IMR-90 (cell line): Measurements from ENCODE around the gene LYRM4. TPM values are rescaled to one million over a fixed set of nuclear protein-coding genes. Genes with fewer than 3 reads are reported as not detected.

Experiments used
- ATAC-seq: fragments of 200-7000 bp; cut with Tn5 transposase; 2 replicates; pipeline ENCODE4 v1.9.1; 2020; ENCODE audit warnings: low read depth, mild to moderate bottlenecking, moderate library complexity
- BruUV-seq: library from RNA; stranded (reverse); fragments of 400-500 nt; replicated peaks from 2 replicates; lab custom pipeline; 2021; lab: Mats Ljungman, UMichigan
- CTCF ChIA-PET: fragments of 300-600 bp; formaldehyde crosslinking; extraction: SDS; loops from one replicate; lab custom pipeline; 2021; ENCODE audit warnings: antibody characterized with exemption; lab: Yijun Ruan, JAX
- POLR2A ChIA-PET: fragments of 300-600 bp; sonication (Branson Sonifier 250); formaldehyde crosslinking; loops from one replicate; lab custom pipeline; 2022; ENCODE audit warnings: antibody characterized with exemption; ENCODE audit not compliant: unreplicated experiment; lab: Charles Lee
- DNase-seq: peaks from one replicate; pipeline ENCODE4 v3.0.0; 2013
- H2AFZ ChIP-seq: replicated peaks from 2 replicates; pipeline ENCODE3; 2013; ENCODE audit warnings: low read length, mild to moderate bottlenecking; ENCODE audit not compliant: poor library complexity
- H2AK5ac ChIP-seq: 2 replicates; pipeline ENCODE4 v1.6.1; 2013; ENCODE audit warnings: low read depth, low read length, inconsistent platforms
- H2AK9ac ChIP-seq: replicated peaks from 2 replicates; pipeline ENCODE3; 2013; ENCODE audit warnings: mild to moderate bottlenecking, low read depth, low read length, moderate library complexity; ENCODE audit not compliant: poor library complexity
- H2BK120ac ChIP-seq: 2 replicates; pipeline ENCODE4 v1.6.1; 2013; ENCODE audit warnings: low read depth, low read length, inconsistent platforms
- H2BK15ac ChIP-seq: 3 replicates; pipeline ENCODE4 v1.6.1; 2013; ENCODE audit warnings: low read depth, low read length, inconsistent platforms
- H2BK20ac ChIP-seq: 2 replicates; pipeline ENCODE4 v1.6.1; 2013; ENCODE audit warnings: low read depth, mild to moderate bottlenecking, inconsistent platforms, low read length, moderate library complexity
- H2BK5ac ChIP-seq: 2 replicates; pipeline ENCODE4 v1.6.1; 2013; ENCODE audit warnings: mild to moderate bottlenecking, low read depth, low read length, inconsistent platforms; ENCODE audit not compliant: poor library complexity, severe bottlenecking
- H3K14ac ChIP-seq: replicated peaks from 2 replicates; pipeline ENCODE4 v1.6.1; 2013; ENCODE audit warnings: low read depth, low read length, inconsistent platforms
- H3K18ac ChIP-seq: 2 replicates; pipeline ENCODE4 v1.6.1; 2013; ENCODE audit warnings: low read depth, low read length, control low read depth
- H3K23ac ChIP-seq: 2 replicates; pipeline ENCODE4 v1.6.1; 2013; ENCODE audit warnings: low read depth, low read length, inconsistent platforms
- H3K27ac ChIP-seq: 2 replicates; pipeline ENCODE4 v1.5.1; 2013; ENCODE audit warnings: mild to moderate bottlenecking, control low read depth, low read length; ENCODE audit not compliant: insufficient read depth
- H3K27me3 ChIP-seq: 2 replicates; pipeline ENCODE4 v1.6.1; 2013; ENCODE audit warnings: low read length; ENCODE audit not compliant: control insufficient read depth, insufficient read depth
- H3K36me3 ChIP-seq: 2 replicates; pipeline ENCODE4 v1.6.1; 2013; ENCODE audit warnings: low read length, mixed read lengths; ENCODE audit not compliant: control insufficient read depth, insufficient read depth
- H3K4ac ChIP-seq: 2 replicates; pipeline ENCODE4 v1.6.1; 2013; ENCODE audit warnings: low read depth, low read length, inconsistent platforms
- H3K4me1 ChIP-seq: 2 replicates; pipeline ENCODE4 v1.6.1; 2013; ENCODE audit warnings: low read length, mixed read lengths; ENCODE audit not compliant: control insufficient read depth, insufficient read depth
- H3K4me2 ChIP-seq: 2 replicates; pipeline ENCODE4 v1.6.1; 2013; ENCODE audit warnings: low read depth, mild to moderate bottlenecking, control low read depth, low read length, moderate library complexity
- H3K4me3 ChIP-seq: 2 replicates; pipeline ENCODE4 v1.5.1; 2013; ENCODE audit warnings: low read depth, mild to moderate bottlenecking, control low read depth, low read length, moderate library complexity; ENCODE audit not compliant: insufficient read depth
- H3K56ac ChIP-seq: 2 replicates; pipeline ENCODE4 v1.6.1; 2013; ENCODE audit warnings: low read length, inconsistent platforms; ENCODE audit not compliant: insufficient read depth; ENCODE audit errors: extremely low read depth
- H3K79me1 ChIP-seq, 2 experiments: 2 replicates each; pipeline ENCODE4 v1.6.1; 2013; ENCODE audit warnings: low read length in 2 of 2, inconsistent platforms in 1 of 2, low read depth in 1 of 2
- H3K9ac ChIP-seq: 2 replicates; pipeline ENCODE4 v1.6.1; 2013; ENCODE audit warnings: low read depth, low read length, control low read depth
- H3K9me1 ChIP-seq: 2 replicates; pipeline ENCODE4 v1.6.1; 2013; ENCODE audit warnings: low read length, inconsistent platforms; ENCODE audit not compliant: insufficient read depth
- H3K9me3 ChIP-seq: 2 replicates; pipeline ENCODE4 v1.6.1; 2013; ENCODE audit warnings: low read length; ENCODE audit not compliant: control insufficient read depth, insufficient read depth
- H4K20me1 ChIP-seq: 2 replicates; pipeline ENCODE4 v1.6.1; 2013; ENCODE audit warnings: low read length, inconsistent platforms; ENCODE audit not compliant: insufficient read depth
- H4K5ac ChIP-seq: 2 replicates; pipeline ENCODE4 v1.6.1; 2013; ENCODE audit warnings: mild to moderate bottlenecking, low read depth, low read length, control low read depth
- H4K8ac ChIP-seq, 2 experiments: 2 replicates each; pipeline ENCODE4 v1.6.1; 2013; ENCODE audit warnings: low read depth in 2 of 2, low read length in 2 of 2, control low read depth in 1 of 2, inconsistent platforms in 1 of 2
- H4K91ac ChIP-seq: 2 replicates; pipeline ENCODE4 v1.6.1; 2013; ENCODE audit warnings: low read depth, low read length, inconsistent platforms; ENCODE audit not compliant: insufficient read depth
- CHD1 ChIP-seq: IDR thresholded peaks from 2 replicates; pipeline ENCODE4 v1.6.1; 2012; ENCODE audit warnings: low read depth, low read length, improper control_type of control experiment
- ELK1 ChIP-seq: fragments of 150-350 bp; IDR thresholded peaks from 2 replicates; pipeline ENCODE4 v1.6.1; 2016; ENCODE audit warnings: low read depth, mild to moderate bottlenecking, low read length, moderate library complexity, borderline replicate concordance
- MXI1 ChIP-seq: IDR thresholded peaks from 2 replicates; pipeline ENCODE4 v1.6.1; 2012; ENCODE audit warnings: low read depth, mild to moderate bottlenecking, low read length, moderate library complexity, borderline replicate concordance
- NFE2L2 ChIP-seq: fragments of 150-350 bp; IDR thresholded peaks from 2 replicates; pipeline ENCODE4 v1.6.1; 2016; ENCODE audit warnings: low read depth, mild to moderate bottlenecking, low read length
- WGBS, 2 experiments: methylation state at CpG; one replicate each; pipeline versions ENCODE4 v1.1.5 to v1.1.7; 2013; ENCODE audit warnings: missing lambda C conversion rate in 2 of 2; ENCODE audit not compliant: insufficient read length in 1 of 2; ENCODE audit errors: extremely low coverage in 2 of 2; 5-methylcytosine and 5-hydroxymethylcytosine counted together
- dilution Hi-C: fragments of 300-500 bp; cut with HindIII; formaldehyde crosslinking; loops from one replicate; pipeline ENCODE4 v1.14.3; 2018; ENCODE audit warnings: low sequenced_read_pairs; ENCODE audit not compliant: unreplicated experiment
- in situ Hi-C: fragments of 300-500 bp; cut with MboI; formaldehyde crosslinking; loops from 3 replicates; pipeline ENCODE4 v1.14.3; 2019; ENCODE audit warnings: low sequenced_read_pairs, inconsistent platforms, mixed read lengths
- intact Hi-C: fragments of 100-400 bp; cut with micrococcal nuclease; formaldehyde crosslinking; loops from 2 replicates; pipeline ENCODE4 v1.10.0; 2022
- polyA plus RNA-seq, 3 experiments: library from polyadenylated mRNA; depleted of rRNA; stranded (reverse); fragments of >200 nt; gene quantifications; 2 replicates each; pipeline ENCODE4 v1.2.3, GENCODE V29; 2012; ENCODE audit warnings: low replicate concordance in 1 of 3
- total RNA-seq: library from RNA; depleted of rRNA; stranded (reverse); fragments of >200 nt; gene quantifications from 2 replicates; pipeline ENCODE4 v1.2.3, GENCODE V29; 2012

The LYRM4 gene
- total and polyA plus RNA-seq, 2 of the 4 experiments (the other 2 are of a cell fraction) = 11.5 to 26.6 TPM

- DNase-seq = no peak
- Histone ChIP-seq H4K91ac (no peak overlapping the region), H3K14ac (no peak overlapping the region), H3K18ac (no peak overlapping the region), H3K4me3 (no peak overlapping the region), H3K4ac (no peak overlapping the region), H3K9me1 (peaks cover 12% of the 10 kb centered on the region), H3K9me3 (no peaks in the 10 kb centered on the region), H3K27ac (no peak overlapping the region), H3K79me1 (peaks cover 26 to 36% of the 10 kb centered on the region in 2 experiments), H3K4me1 (peaks cover 8% of the 10 kb centered on the region), H2AFZ (no peak overlapping the region), H3K9ac (no peak overlapping the region), H2BK15ac (no peak overlapping the region), H2BK5ac (no peak overlapping the region), H2BK120ac (no peak overlapping the region), H4K5ac (no peak overlapping the region), H3K27me3 (no peaks in the 10 kb centered on the region), H2AK9ac (no peak overlapping the region), H4K8ac (no peak overlapping the region), H2BK20ac (no peak overlapping the region), H4K20me1 (peaks cover 22% of the 10 kb centered on the region), H3K4me2 (no peak overlapping the region), H2AK5ac (no peak overlapping the region), H3K36me3 (no peaks in the 10 kb centered on the region), H3K23ac (no peak overlapping the region), H3K56ac (no peak overlapping the region)
- no peak for TF ChIP-seq CHD1
- TF ChIP-seq MXI1 = no peak
- no peak for TF ChIP-seq NFE2L2
- TF ChIP-seq ELK1 = no peak
- intact Hi-C loops = no loop called here
- ChIA-PET CTCF (no interaction called here), POLR2A (no interaction called here)
- in situ Hi-C loops = no loop called here
- no TSS peak for BruUV-seq
- ATAC-seq = no peak
- 29% methylated on average over 1 of the region's 1 CpG; no CpG with 5 or more reads in 1 of the 2 experiments for WGBS, 2 experiments
- dilution Hi-C loops = no loop called here
Measured at GRCh38 chr6:5292154-5292553, 31.4 kb upstream of the LYRM4 start.
